Measurements from ENCODE around the gene TSPAN33.

TSPAN33 gene

DNA sequence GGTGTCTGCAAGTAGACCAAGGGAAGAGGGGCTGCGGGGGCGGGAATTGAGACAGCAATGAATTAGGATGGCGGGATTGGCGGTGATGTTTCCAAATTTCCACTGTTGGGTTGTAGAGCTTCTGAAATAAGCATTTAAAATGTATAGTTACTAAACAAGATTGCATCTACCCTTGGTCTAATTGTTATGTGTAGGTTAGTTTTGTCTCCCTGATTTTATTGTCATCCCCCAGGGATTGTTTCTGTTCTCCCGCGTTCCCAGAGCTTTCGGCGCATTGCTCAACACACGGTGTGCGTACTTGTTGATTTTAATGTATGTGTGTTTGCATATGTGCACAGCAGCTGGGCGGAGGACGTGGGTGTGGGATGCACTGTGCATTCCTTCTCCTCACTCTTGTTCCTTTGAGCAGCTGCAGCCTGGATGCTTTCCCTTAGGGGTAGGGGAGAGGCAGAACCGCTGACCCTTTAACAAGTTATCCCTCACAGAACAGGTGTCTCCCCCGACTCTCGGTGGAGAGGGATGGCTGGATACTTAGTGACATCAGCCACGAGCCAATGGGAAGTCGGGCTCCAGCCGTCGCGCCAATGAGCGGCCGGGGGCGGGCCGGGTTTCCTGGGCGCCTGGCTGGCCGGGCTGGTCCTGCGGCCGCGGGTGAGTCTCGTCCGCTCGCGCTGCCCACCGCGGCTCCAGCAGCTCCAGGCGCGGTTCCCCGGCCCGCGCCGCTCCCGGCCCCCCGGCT, at the start of gene TSPAN33:
TSPAN33 (plus strand) TSS at position 613 of the 739 bp plus-strand sequence. CDS start 274 bp downstream, outside the sequence.
- H3K36me3 ChIP-seq (ENCODE audit: control insufficient read depth, low read depth, low read length) = no peaks in the 10 kb centered on the region
- no peaks in the 10 kb centered on the region for H3K9me3 ChIP-seq (ENCODE audit: control insufficient read depth, low read depth, low read length)
- peaks cover 7% of the 10 kb centered on the region for H3K4me1 ChIP-seq (ENCODE audit: control insufficient read depth, low read depth, low read length)
- H3K27ac ChIP-seq (ENCODE audit: low read length) = no peak within 1 kb of the TSS
- H3K4me3 ChIP-seq (ENCODE audit: low read length) = peak within 1 kb of the TSS; percentile 86
- H3K9ac ChIP-seq (ENCODE audit: low read length) = peak within 1 kb of the TSS; percentile 40
- peaks cover 20% of the 10 kb centered on the region for H3K27me3 ChIP-seq (ENCODE audit: control insufficient read depth, insufficient read depth, low read length)

DNA sequence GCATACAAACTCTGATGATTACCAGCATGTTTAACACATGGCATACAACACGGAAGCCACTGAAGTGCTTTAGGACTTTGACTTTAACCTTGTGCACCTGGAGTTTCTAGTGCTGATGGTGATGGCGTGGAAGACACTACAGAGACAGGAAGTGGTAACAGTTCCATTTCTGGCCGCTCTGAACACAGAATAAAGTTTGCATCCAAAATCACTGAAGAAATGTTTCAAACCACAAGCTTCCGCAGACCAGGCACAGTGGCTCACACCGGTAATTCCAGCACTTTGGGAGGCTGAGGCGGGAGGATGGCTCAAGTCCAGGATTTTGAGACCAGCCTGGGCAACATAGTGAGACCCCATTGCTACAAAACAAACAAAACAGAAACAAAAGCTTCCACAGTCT, 49.2 kb upstream of the TSPAN33 start:
- H3K27ac ChIP-seq (ENCODE audit: low read length) = no peak overlapping the region
- no peak overlapping the region for H3K9ac ChIP-seq (ENCODE audit: low read length)
- no peaks in the 10 kb centered on the region for H3K27me3 ChIP-seq (ENCODE audit: control insufficient read depth, insufficient read depth, low read length)
- no peaks in the 10 kb centered on the region for H3K36me3 ChIP-seq (ENCODE audit: control insufficient read depth, low read depth, low read length)
- H3K9me3 ChIP-seq (ENCODE audit: control insufficient read depth, low read depth, low read length) = no peaks in the 10 kb centered on the region
- no peaks in the 10 kb centered on the region for H3K4me1 ChIP-seq (ENCODE audit: control insufficient read depth, low read depth, low read length)
- H3K4me3 ChIP-seq (ENCODE audit: low read length) = no peak overlapping the region

DNA sequence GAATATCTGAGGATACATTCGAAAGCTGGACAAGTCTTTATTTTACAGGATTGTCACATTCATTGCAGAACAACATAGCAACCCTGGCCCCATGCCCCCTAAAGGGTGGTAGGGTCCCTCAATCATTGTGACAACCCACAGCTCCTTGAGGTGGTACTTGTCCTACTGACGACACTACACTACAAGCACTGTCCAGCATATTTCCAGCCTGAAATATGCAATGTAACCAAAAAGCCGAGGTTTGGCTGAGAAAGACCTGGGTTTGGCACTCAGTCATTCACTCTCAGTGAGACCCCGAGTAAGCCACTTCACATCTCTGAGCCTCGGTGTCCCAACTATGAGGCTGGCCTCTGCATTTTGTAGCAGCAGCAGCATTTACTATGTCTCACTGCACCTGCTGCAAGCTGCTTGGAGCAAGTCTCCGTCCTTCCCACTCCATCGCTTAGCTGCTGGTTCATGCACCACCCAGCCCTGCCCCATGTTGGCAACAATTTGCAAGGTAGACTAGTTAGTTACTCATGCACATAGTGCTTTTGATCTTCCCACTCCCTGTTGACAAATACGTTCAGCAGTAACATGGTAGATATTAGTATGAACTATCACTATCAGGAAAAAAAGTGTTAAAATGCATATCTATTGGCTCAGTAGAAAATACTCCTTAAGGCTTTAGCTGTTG, 46.0 kb upstream of the TSPAN33 start:
- Histone ChIP-seq H3K4me1 (ENCODE audit: control insufficient read depth, low read depth, low read length) (no peaks in the 10 kb centered on the region), H3K27ac (ENCODE audit: low read length) (no peak overlapping the region), H3K4me3 (ENCODE audit: low read length) (no peak overlapping the region), H3K36me3 (ENCODE audit: control insufficient read depth, low read depth, low read length) (no peaks in the 10 kb centered on the region), H3K9ac (ENCODE audit: low read length) (no peak overlapping the region), H3K27me3 (ENCODE audit: control insufficient read depth, insufficient read depth, low read length) (no peaks in the 10 kb centered on the region), H3K9me3 (ENCODE audit: control insufficient read depth, low read depth, low read length) (no peaks in the 10 kb centered on the region)

DNA sequence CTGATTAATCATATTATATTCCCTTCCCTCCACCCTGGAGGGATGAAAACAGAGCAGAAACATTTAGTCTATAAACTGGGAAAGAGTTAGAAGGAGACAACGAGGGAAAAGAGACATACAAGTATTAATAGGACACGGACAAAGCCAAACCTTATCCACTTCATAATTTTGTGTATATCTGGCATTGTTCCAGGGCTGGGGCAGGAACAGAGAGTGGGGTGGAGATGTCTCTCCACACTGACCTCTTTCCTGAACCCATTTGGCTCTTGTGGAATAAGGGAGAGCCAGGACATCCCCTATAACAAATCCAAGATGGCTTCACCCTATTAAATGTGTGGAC, 43.7 kb upstream of the TSPAN33 start:
- H3K4me3 ChIP-seq (ENCODE audit: low read length) = no peak overlapping the region
- H3K27me3 ChIP-seq (ENCODE audit: control insufficient read depth, insufficient read depth, low read length) = no peaks in the 10 kb centered on the region
- H3K9me3 ChIP-seq (ENCODE audit: control insufficient read depth, low read depth, low read length) = no peaks in the 10 kb centered on the region
- H3K9ac ChIP-seq (ENCODE audit: low read length) = no peak overlapping the region
- no peaks in the 10 kb centered on the region for H3K4me1 ChIP-seq (ENCODE audit: control insufficient read depth, low read depth, low read length)
- no peaks in the 10 kb centered on the region for H3K36me3 ChIP-seq (ENCODE audit: control insufficient read depth, low read depth, low read length)
- H3K27ac ChIP-seq (ENCODE audit: low read length) = no peak overlapping the region

DNA sequence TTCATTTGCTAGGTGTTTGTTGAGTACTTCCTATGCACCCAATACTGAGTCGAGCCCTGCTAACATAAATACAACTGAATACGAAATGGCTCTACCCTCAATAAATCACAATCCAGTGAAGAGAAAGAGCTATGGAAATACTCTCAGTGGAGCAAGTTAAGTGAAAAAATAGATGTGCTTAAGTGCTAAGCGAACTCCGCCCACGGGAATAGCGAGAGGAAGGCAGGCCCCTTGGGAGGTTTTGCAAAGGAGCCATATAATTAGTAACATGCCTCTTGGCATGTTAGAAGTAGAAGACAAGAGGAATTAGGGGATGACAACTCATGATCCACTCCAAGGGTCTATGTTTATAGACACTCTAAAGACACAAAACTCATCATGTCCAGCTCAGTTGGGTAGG, 42.8 kb upstream of the TSPAN33 start:
- no peaks in the 10 kb centered on the region for H3K36me3 ChIP-seq (ENCODE audit: control insufficient read depth, low read depth, low read length)
- H3K4me1 ChIP-seq (ENCODE audit: control insufficient read depth, low read depth, low read length) = no peaks in the 10 kb centered on the region
- no peak overlapping the region for H3K27ac ChIP-seq (ENCODE audit: low read length)
- no peak overlapping the region for H3K4me3 ChIP-seq (ENCODE audit: low read length)
- no peak overlapping the region for H3K9ac ChIP-seq (ENCODE audit: low read length)
- H3K27me3 ChIP-seq (ENCODE audit: control insufficient read depth, insufficient read depth, low read length) = no peaks in the 10 kb centered on the region
- no peaks in the 10 kb centered on the region for H3K9me3 ChIP-seq (ENCODE audit: control insufficient read depth, low read depth, low read length)

- H3K27ac ChIP-seq (ENCODE audit: low read length) = no peak overlapping the region
- H3K36me3 ChIP-seq (ENCODE audit: control insufficient read depth, low read depth, low read length) = no peaks in the 10 kb centered on the region
- no peaks in the 10 kb centered on the region for H3K9me3 ChIP-seq (ENCODE audit: control insufficient read depth, low read depth, low read length)
- no peak overlapping the region for H3K9ac ChIP-seq (ENCODE audit: low read length)
- no peaks in the 10 kb centered on the region for H3K4me1 ChIP-seq (ENCODE audit: control insufficient read depth, low read depth, low read length)
- H3K27me3 ChIP-seq (ENCODE audit: control insufficient read depth, insufficient read depth, low read length) = no peaks in the 10 kb centered on the region
- H3K4me3 ChIP-seq (ENCODE audit: low read length) = no peak overlapping the region
Observed at GRCh38 chr7:129103561-129104324, 40.8 kb upstream of the TSPAN33 start.

- H3K27me3 ChIP-seq (ENCODE audit: control insufficient read depth, insufficient read depth, low read length) = no peaks in the 10 kb centered on the region
- no peak overlapping the region for H3K9ac ChIP-seq (ENCODE audit: low read length)
- H3K9me3 ChIP-seq (ENCODE audit: control insufficient read depth, low read depth, low read length) = no peaks in the 10 kb centered on the region
- H3K4me1 ChIP-seq (ENCODE audit: control insufficient read depth, low read depth, low read length) = peaks cover 6% of the 10 kb centered on the region
- no peak overlapping the region for H3K4me3 ChIP-seq (ENCODE audit: low read length)
- H3K36me3 ChIP-seq (ENCODE audit: control insufficient read depth, low read depth, low read length) = no peaks in the 10 kb centered on the region
- no peak overlapping the region for H3K27ac ChIP-seq (ENCODE audit: low read length)
Observed at GRCh38 chr7:129108581-129108980, 35.9 kb upstream of the TSPAN33 start.

DNA sequence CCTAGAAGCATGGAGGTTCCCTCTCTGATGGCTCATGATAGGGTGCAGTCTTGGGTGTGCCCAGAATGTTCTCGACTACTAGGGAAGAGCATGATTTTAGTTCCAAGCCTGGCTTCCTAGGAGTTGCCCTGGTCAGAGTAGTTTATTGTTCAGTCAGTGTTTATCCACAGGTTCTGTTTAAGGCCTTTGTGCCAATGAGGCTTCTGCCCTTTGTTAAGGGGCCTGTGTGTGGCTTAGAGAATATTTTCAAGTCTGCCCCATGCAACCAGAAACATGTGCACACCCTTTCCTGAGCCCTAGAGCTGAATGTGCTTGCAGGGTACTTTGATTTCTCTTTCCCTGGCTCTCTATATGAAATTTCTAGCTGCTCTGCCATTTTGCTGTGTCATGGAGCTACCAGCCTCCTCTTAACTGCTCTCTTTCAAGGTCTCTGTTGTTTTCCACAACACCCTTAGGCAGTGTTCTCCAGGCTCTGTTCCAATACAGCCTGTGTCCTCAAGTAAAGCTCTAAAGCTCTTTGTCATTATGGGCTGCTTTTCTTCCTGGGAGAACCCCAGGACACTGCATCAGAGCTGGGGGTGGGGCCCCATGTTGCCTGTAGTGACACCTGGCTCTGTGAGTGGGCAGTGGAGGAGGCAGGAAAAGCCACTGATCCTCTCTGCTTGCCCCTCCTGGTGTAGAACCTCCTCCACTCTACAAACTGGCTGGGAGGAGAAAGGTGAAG, 34.1 kb upstream of the TSPAN33 start:
- Histone ChIP-seq H3K27ac (ENCODE audit: low read length) (peak overlapping the region; percentile 27), H3K36me3 (ENCODE audit: control insufficient read depth, low read depth, low read length) (no peaks in the 10 kb centered on the region), H3K4me1 (ENCODE audit: control insufficient read depth, low read depth, low read length) (peaks cover 6% of the 10 kb centered on the region), H3K27me3 (ENCODE audit: control insufficient read depth, insufficient read depth, low read length) (no peaks in the 10 kb centered on the region), H3K9ac (ENCODE audit: low read length) (peak overlapping the region; percentile 10), H3K9me3 (ENCODE audit: control insufficient read depth, low read depth, low read length) (no peaks in the 10 kb centered on the region), H3K4me3 (ENCODE audit: low read length) (no peak overlapping the region)

- Histone ChIP-seq H3K4me1 (ENCODE audit: control insufficient read depth, low read depth, low read length) (peaks cover 6% of the 10 kb centered on the region), H3K9me3 (ENCODE audit: control insufficient read depth, low read depth, low read length) (no peaks in the 10 kb centered on the region), H3K36me3 (ENCODE audit: control insufficient read depth, low read depth, low read length) (no peaks in the 10 kb centered on the region), H3K9ac (ENCODE audit: low read length) (no peak overlapping the region), H3K27ac (ENCODE audit: low read length) (no peak overlapping the region), H3K27me3 (ENCODE audit: control insufficient read depth, insufficient read depth, low read length) (no peaks in the 10 kb centered on the region), H3K4me3 (ENCODE audit: low read length) (no peak overlapping the region)
Observed at GRCh38 chr7:129110982-129111376, 33.5 kb upstream of the TSPAN33 start.

DNA sequence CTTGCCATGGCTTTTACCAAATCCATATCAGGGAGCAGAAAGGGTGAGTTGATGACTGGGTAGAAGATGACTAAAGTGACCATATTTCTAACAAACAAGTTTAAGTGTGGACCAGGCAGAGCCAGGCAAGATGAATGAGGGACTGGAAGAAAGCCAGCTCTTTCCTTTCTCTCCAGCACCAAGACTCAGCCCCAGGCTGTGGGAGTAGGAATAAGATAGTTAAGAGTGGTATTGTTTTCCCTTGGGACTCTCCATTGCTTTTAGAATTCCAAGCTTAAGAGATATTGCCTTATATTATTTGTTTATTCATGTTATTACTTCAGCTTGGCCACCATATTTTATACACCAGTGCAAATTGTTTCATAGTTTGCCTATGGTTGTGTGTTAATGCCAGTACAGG, 28.8 kb upstream of the TSPAN33 start:
- peaks cover 4% of the 10 kb centered on the region for H3K9me3 ChIP-seq (ENCODE audit: control insufficient read depth, low read depth, low read length)
- H3K4me3 ChIP-seq (ENCODE audit: low read length) = no peak overlapping the region
- H3K36me3 ChIP-seq (ENCODE audit: control insufficient read depth, low read depth, low read length) = no peaks in the 10 kb centered on the region
- no peak overlapping the region for H3K27ac ChIP-seq (ENCODE audit: low read length)
- H3K9ac ChIP-seq (ENCODE audit: low read length) = no peak overlapping the region
- no peaks in the 10 kb centered on the region for H3K4me1 ChIP-seq (ENCODE audit: control insufficient read depth, low read depth, low read length)
- H3K27me3 ChIP-seq (ENCODE audit: control insufficient read depth, insufficient read depth, low read length) = no peaks in the 10 kb centered on the region

- no peak overlapping the region for H3K4me3 ChIP-seq (ENCODE audit: low read length)
- H3K27ac ChIP-seq (ENCODE audit: low read length) = no peak overlapping the region
- H3K9me3 ChIP-seq (ENCODE audit: control insufficient read depth, low read depth, low read length) = peaks cover 9% of the 10 kb centered on the region
- no peaks in the 10 kb centered on the region for H3K36me3 ChIP-seq (ENCODE audit: control insufficient read depth, low read depth, low read length)
- H3K9ac ChIP-seq (ENCODE audit: low read length) = no peak overlapping the region
- no peaks in the 10 kb centered on the region for H3K27me3 ChIP-seq (ENCODE audit: control insufficient read depth, insufficient read depth, low read length)
- no peaks in the 10 kb centered on the region for H3K4me1 ChIP-seq (ENCODE audit: control insufficient read depth, low read depth, low read length)
Observed at GRCh38 chr7:129118182-129118581, 26.3 kb upstream of the TSPAN33 start.

All from iPS-18a (cell line).